ENCODE data around the gene RAB30.

RAB30 gene

GRCh38 chr11:83070731-83071566 is 748 bp downstream of the RAB30 start:
- DNase-seq (ENCODE audit: low read depth) = no peak

- no peak for DNase-seq (ENCODE audit: low read depth)
Observed at GRCh38 chr11:83070044-83070701, 1.5 kb downstream of the RAB30 start.

GRCh38 chr11:83069441-83070043 is 2.2 kb downstream of the RAB30 start:
- no peak for DNase-seq (ENCODE audit: low read depth)

GRCh38 chr11:83068568-83068967 is 3.1 kb downstream of the RAB30 start:
- no peak for DNase-seq (ENCODE audit: low read depth)

- no peak for DNase-seq (ENCODE audit: low read depth)
Observed at GRCh38 chr11:83064011-83064410, 7.7 kb downstream of the RAB30 start.

GRCh38 chr11:83063073-83063754 is 8.5 kb downstream of the RAB30 start:
- DNase-seq (ENCODE audit: low read depth) = no peak

GRCh38 chr11:83061883-83062282 is 9.8 kb downstream of the RAB30 start:
- no peak for DNase-seq (ENCODE audit: low read depth)

- no peak for DNase-seq (ENCODE audit: low read depth)
Observed at GRCh38 chr11:83060965-83061364, 10.7 kb downstream of the RAB30 start.

GRCh38 chr11:83057721-83058120 is 14.0 kb downstream of the RAB30 start:
- no peak for DNase-seq (ENCODE audit: low read depth)

- no peak for DNase-seq (ENCODE audit: low read depth)
Observed at GRCh38 chr11:83056611-83057010, 15.1 kb downstream of the RAB30 start.

GRCh38 chr11:83056204-83056603 is 15.5 kb downstream of the RAB30 start:
- DNase-seq (ENCODE audit: low read depth) = no peak

GRCh38 chr11:83054904-83055380 is 16.8 kb downstream of the RAB30 start:
- DNase-seq (ENCODE audit: low read depth) = no peak

- no peak for DNase-seq (ENCODE audit: low read depth)
Observed at GRCh38 chr11:83054001-83054400, 17.7 kb downstream of the RAB30 start.

GRCh38 chr11:83051760-83052671 is 19.7 kb downstream of the RAB30 start:
- DNase-seq (ENCODE audit: low read depth) = no peak

- DNase-seq (ENCODE audit: low read depth) = no peak
Observed at GRCh38 chr11:83047515-83048225, 24.0 kb downstream of the RAB30 start.

- DNase-seq (ENCODE audit: low read depth) = no peak
Observed at GRCh38 chr11:83046621-83047172, 25.0 kb downstream of the RAB30 start.

- DNase-seq (ENCODE audit: low read depth) = no peak
Observed at GRCh38 chr11:83044958-83045712, 26.6 kb downstream of the RAB30 start.

- no peak for DNase-seq (ENCODE audit: low read depth)
Observed at GRCh38 chr11:83042964-83043711, 28.6 kb downstream of the RAB30 start.

- no peak for DNase-seq (ENCODE audit: low read depth)
Observed at GRCh38 chr11:83041126-83041525, 30.6 kb downstream of the RAB30 start.

Measured in stimulated activated CD8-positive, alpha-beta memory T cell treated with anti-CD3 and anti-CD28 coated beads, Interleukin-15, amount 100 ng/mL, for 24 hours (primary cell).